HepG2 (cell line): Measurements from ENCODE around the gene FNDC8.

Source experiments
- AGO2 ChIP-seq: fragments of 200-400 bp; formaldehyde crosslinking; optimal IDR thresholded peaks from 2 replicates; pipeline ENCODE3; 2017; ENCODE audit warnings: mild to moderate bottlenecking, low read depth, low read length, moderate library complexity
- KAT7 ChIP-seq: IDR thresholded peaks from 2 replicates; pipeline ENCODE4 v1.6.1; 2018; ENCODE audit warnings: borderline replicate concordance, missing compliant biosample characterization
- NFIB ChIP-seq: sonication (generic); formaldehyde crosslinking; IDR thresholded peaks from 2 replicates; pipeline ENCODE4 v1.9.0; 2021; ENCODE audit warnings: missing genetic modification reagents, mild to moderate bottlenecking, borderline replicate concordance
- STAT5B ChIP-seq: sonication (generic); formaldehyde crosslinking; IDR thresholded peaks from 2 replicates; pipeline ENCODE4 v1.4.0; 2020; ENCODE audit warnings: missing genetic modification reagents
- TCF12 ChIP-seq, 2 experiments: fragments of 450-650 bp in 1 of 2; sonication (generic) in 1 of 2; formaldehyde crosslinking in 1 of 2; IDR thresholded peaks; 2 replicates each; pipeline versions ENCODE4 v1.6.1 to v1.8.0; 2017 to 2022; ENCODE audit warnings: antibody characterized with exemption in 1 of 2, mild to moderate bottlenecking in 1 of 2, missing genetic modification reagents in 1 of 2, moderate library complexity in 1 of 2
- XBP1 ChIP-seq: sonication (generic); formaldehyde crosslinking; IDR thresholded peaks from 2 replicates; pipeline ENCODE4 v1.5.0; 2020; ENCODE audit warnings: missing genetic modification reagents
- ZBTB8A ChIP-seq: sonication (generic); formaldehyde crosslinking; IDR thresholded peaks from 2 replicates; pipeline ENCODE4 v1.4.0; 2020; ENCODE audit warnings: mild to moderate bottlenecking, low read depth, missing genetic modification reagents, borderline replicate concordance
- ZNF3 ChIP-seq: IDR thresholded peaks from 2 replicates; pipeline ENCODE4 v1.7.0; 2017; ENCODE audit warnings: inconsistent platforms
- ZNF460 ChIP-seq: sonication (generic); formaldehyde crosslinking; IDR thresholded peaks from 2 replicates; pipeline ENCODE4 v1.5.1; 2020; ENCODE audit warnings: missing genetic modification reagents, mild to moderate bottlenecking, borderline replicate concordance
- ZNF558 ChIP-seq: sonication (generic); formaldehyde crosslinking; IDR thresholded peaks from 2 replicates; pipeline ENCODE4 v1.9.0; 2022; ENCODE audit warnings: mild to moderate bottlenecking, missing genetic modification reagents, borderline replicate concordance
- TF ChIP-seq, protein P1 (sequence below): sonication (generic); formaldehyde crosslinking; IDR thresholded peaks from 2 replicates; pipeline ENCODE4 v1.5.0; 2020; ENCODE audit warnings: mild to moderate bottlenecking, missing genetic modification reagents, moderate library complexity

DNA sequence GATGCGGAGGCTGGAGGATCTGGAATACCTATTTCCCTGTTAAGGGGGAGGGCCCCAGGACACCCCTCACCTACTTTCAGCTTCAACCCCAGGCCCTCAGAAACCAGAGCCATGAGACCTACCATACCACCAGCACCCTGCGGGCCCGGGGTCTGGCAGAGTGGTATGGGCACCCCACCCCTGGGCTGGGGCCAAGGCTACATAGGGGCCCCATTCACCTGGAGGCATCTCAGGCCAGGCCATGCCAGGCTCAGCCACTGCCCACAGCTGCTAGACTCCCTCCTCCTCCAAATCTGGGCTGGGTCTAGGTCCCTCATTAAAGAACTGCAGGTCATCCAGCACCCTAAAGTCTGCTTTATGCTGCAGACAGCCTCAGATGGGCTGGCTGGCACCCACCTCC is 9.0 kb downstream of the FNDC8 start:
- TF ChIP-seq KAT7 (CRISPR knock-in tag): no peak
- no peak for TF ChIP-seq STAT5B
- TF ChIP-seq ZNF558: no peak
- TF ChIP-seq, protein P1, sequence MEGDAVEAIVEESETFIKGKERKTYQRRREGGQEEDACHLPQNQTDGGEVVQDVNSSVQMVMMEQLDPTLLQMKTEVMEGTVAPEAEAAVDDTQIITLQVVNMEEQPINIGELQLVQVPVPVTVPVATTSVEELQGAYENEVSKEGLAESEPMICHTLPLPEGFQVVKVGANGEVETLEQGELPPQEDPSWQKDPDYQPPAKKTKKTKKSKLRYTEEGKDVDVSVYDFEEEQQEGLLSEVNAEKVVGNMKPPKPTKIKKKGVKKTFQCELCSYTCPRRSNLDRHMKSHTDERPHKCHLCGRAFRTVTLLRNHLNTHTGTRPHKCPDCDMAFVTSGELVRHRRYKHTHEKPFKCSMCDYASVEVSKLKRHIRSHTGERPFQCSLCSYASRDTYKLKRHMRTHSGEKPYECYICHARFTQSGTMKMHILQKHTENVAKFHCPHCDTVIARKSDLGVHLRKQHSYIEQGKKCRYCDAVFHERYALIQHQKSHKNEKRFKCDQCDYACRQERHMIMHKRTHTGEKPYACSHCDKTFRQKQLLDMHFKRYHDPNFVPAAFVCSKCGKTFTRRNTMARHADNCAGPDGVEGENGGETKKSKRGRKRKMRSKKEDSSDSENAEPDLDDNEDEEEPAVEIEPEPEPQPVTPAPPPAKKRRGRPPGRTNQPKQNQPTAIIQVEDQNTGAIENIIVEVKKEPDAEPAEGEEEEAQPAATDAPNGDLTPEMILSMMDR (CRISPR knock-in tag): no peak
- TF ChIP-seq TCF12 (IDR thresholded peaks at IDR 0.05): no peak
- TF ChIP-seq TCF12 (CRISPR knock-in tag; IDR thresholded peaks at IDR 0.05): no peak
- no peak for TF ChIP-seq ZNF460 (CRISPR knock-in tag)
- peak; percentile 89 for TF ChIP-seq AGO2
- TF ChIP-seq ZBTB8A (CRISPR knock-in tag): no peak
- no peak for TF ChIP-seq XBP1 (CRISPR knock-in tag)
- TF ChIP-seq NFIB (CRISPR knock-in tag): no peak
- no peak for TF ChIP-seq ZNF3 (CRISPR knock-in tag)
